ENCODE results near the gene PTPRN2.

Gene PTPRN2

GRCh38 chr7:157719705-157720655 lies 867.6 kb downstream of the PTPRN2 start:
- no peak for TF ChIP-seq NFRKB (IDR thresholded peaks at IDR 0.05)
- TF ChIP-seq HDGF (IDR thresholded peaks at IDR 0.05; ENCODE audit: borderline replicate concordance), result no peak
- no peak for TF ChIP-seq ARNT (IDR thresholded peaks at IDR 0.05)
- TF ChIP-seq TARDBP (IDR thresholded peaks at IDR 0.05), result no peak
- TF ChIP-seq FOXA1 (IDR thresholded peaks at IDR 0.05), result no peak
- no peak for TF ChIP-seq CTBP1 (IDR thresholded peaks at IDR 0.05; ENCODE audit: borderline replicate concordance)
- TF ChIP-seq ZNF384 (IDR thresholded peaks at IDR 0.05), result no peak
- TF ChIP-seq L3MBTL2 (conservative IDR thresholded peaks at IDR 0.05), result no peak
- TF ChIP-seq ELF4 (IDR thresholded peaks at IDR 0.05), result no peak
- TF ChIP-seq LEF1 (IDR thresholded peaks at IDR 0.05; ENCODE audit: borderline replicate concordance), result no peak
- no peak for TF ChIP-seq BHLHE40 (IDR thresholded peaks at IDR 0.05; ENCODE audit: borderline replicate concordance)
- no peak for TF ChIP-seq PKNOX1 (IDR thresholded peaks at IDR 0.05)
- no peak for TF ChIP-seq FOXM1 (IDR thresholded peaks at IDR 0.05; ENCODE audit: borderline replicate concordance)
- no peak for TF ChIP-seq FOXK2 (IDR thresholded peaks at IDR 0.05)
- no peak for TF ChIP-seq SUZ12 (IDR thresholded peaks at IDR 0.05)
- TF ChIP-seq SP1 (IDR thresholded peaks at IDR 0.05), result no peak
- no peak for DNase-seq (ENCODE audit: extremely low spot score)
- POLR2A ChIA-PET, result no interaction called here
- CTCF ChIA-PET, result interaction anchor here (1.1 kb wide), 1 partner anchor 18 kb away, joined by 3 read pairs; no protein-coding TSS in a partner anchor

GRCh38 chr7:157719008-157719682 lies 868.5 kb downstream of the PTPRN2 start:
- CTCF ChIA-PET, result no interaction called here
- DNase-seq (ENCODE audit: extremely low spot score), result no peak
- TF ChIP-seq L3MBTL2 (conservative IDR thresholded peaks at IDR 0.05), result no peak
- no peak for TF ChIP-seq NFRKB (IDR thresholded peaks at IDR 0.05)
- TF ChIP-seq ZNF384 (IDR thresholded peaks at IDR 0.05), result no peak
- TF ChIP-seq TARDBP (IDR thresholded peaks at IDR 0.05), result no peak
- TF ChIP-seq HDGF (IDR thresholded peaks at IDR 0.05; ENCODE audit: borderline replicate concordance), result no peak
- TF ChIP-seq PKNOX1 (IDR thresholded peaks at IDR 0.05), result no peak
- TF ChIP-seq FOXM1 (IDR thresholded peaks at IDR 0.05; ENCODE audit: borderline replicate concordance), result no peak
- TF ChIP-seq FOXA1 (IDR thresholded peaks at IDR 0.05), result no peak
- no peak for TF ChIP-seq LEF1 (IDR thresholded peaks at IDR 0.05; ENCODE audit: borderline replicate concordance)
- no peak for TF ChIP-seq FOXK2 (IDR thresholded peaks at IDR 0.05)
- no peak for TF ChIP-seq ARNT (IDR thresholded peaks at IDR 0.05)
- TF ChIP-seq SP1 (IDR thresholded peaks at IDR 0.05), result no peak
- POLR2A ChIA-PET, result no interaction called here

GRCh38 chr7:157718303-157719007 lies 869.2 kb downstream of the PTPRN2 start:
- no peak for DNase-seq (ENCODE audit: extremely low spot score)
- TF ChIP-seq FOXK2 (IDR thresholded peaks at IDR 0.05) (no peak), FOXM1 (IDR thresholded peaks at IDR 0.05; ENCODE audit: borderline replicate concordance) (no peak), PKNOX1 (IDR thresholded peaks at IDR 0.05) (no peak), CTBP1 (IDR thresholded peaks at IDR 0.05; ENCODE audit: borderline replicate concordance) (no peak), ZNF384 (IDR thresholded peaks at IDR 0.05) (no peak), SP1 (IDR thresholded peaks at IDR 0.05) (no peak), SUZ12 (IDR thresholded peaks at IDR 0.05) (no peak), ARNT (IDR thresholded peaks at IDR 0.05) (no peak), HDGF (IDR thresholded peaks at IDR 0.05; ENCODE audit: borderline replicate concordance) (no peak), LEF1 (IDR thresholded peaks at IDR 0.05; ENCODE audit: borderline replicate concordance) (no peak), FOXA1 (IDR thresholded peaks at IDR 0.05) (no peak), ELF4 (IDR thresholded peaks at IDR 0.05) (no peak), BHLHE40 (IDR thresholded peaks at IDR 0.05; ENCODE audit: borderline replicate concordance) (no peak), TARDBP (IDR thresholded peaks at IDR 0.05) (no peak), L3MBTL2 (conservative IDR thresholded peaks at IDR 0.05) (no peak), NFRKB (IDR thresholded peaks at IDR 0.05) (no peak)
- ChIA-PET CTCF (no interaction called here), POLR2A (no interaction called here)

- TF ChIP-seq SUZ12 (IDR thresholded peaks at IDR 0.05), result no peak
- no peak for TF ChIP-seq ELF4 (IDR thresholded peaks at IDR 0.05)
- TF ChIP-seq NFRKB (IDR thresholded peaks at IDR 0.05), result no peak
- TF ChIP-seq ARNT (IDR thresholded peaks at IDR 0.05), result no peak
- no peak for TF ChIP-seq TARDBP (IDR thresholded peaks at IDR 0.05)
- no peak for TF ChIP-seq BHLHE40 (IDR thresholded peaks at IDR 0.05; ENCODE audit: borderline replicate concordance)
- no peak for TF ChIP-seq ZNF384 (IDR thresholded peaks at IDR 0.05)
- TF ChIP-seq L3MBTL2 (conservative IDR thresholded peaks at IDR 0.05), result no peak
- TF ChIP-seq LEF1 (IDR thresholded peaks at IDR 0.05; ENCODE audit: borderline replicate concordance), result no peak
- TF ChIP-seq FOXK2 (IDR thresholded peaks at IDR 0.05), result no peak
- TF ChIP-seq SP1 (IDR thresholded peaks at IDR 0.05), result no peak
- no peak for TF ChIP-seq FOXA1 (IDR thresholded peaks at IDR 0.05)
- ChIA-PET CTCF (no interaction called here), POLR2A (no interaction called here)
- no peak for DNase-seq (ENCODE audit: extremely low spot score)
Observed at GRCh38 chr7:157717211-157718174, 870.1 kb downstream of the PTPRN2 start.
